Activated naive CD4-positive, alpha-beta T cell treated with anti-CD3 and anti-CD28 coated beads, Interleukin-2, amount 50 U/mL, for 16 hours (primary cell): ENCODE results near the gene TRPM1.
"Not testable (repeated sequence)": the region's sequence is repeated elsewhere in the genome, so short reads cannot be mapped to it uniquely, and the experiment has no call there.

Source experiments
- DNase-seq: peaks from one replicate; pipeline ENCODE4 v3.0.0-alpha.2; 2020

The TRPM1 gene

DNA sequence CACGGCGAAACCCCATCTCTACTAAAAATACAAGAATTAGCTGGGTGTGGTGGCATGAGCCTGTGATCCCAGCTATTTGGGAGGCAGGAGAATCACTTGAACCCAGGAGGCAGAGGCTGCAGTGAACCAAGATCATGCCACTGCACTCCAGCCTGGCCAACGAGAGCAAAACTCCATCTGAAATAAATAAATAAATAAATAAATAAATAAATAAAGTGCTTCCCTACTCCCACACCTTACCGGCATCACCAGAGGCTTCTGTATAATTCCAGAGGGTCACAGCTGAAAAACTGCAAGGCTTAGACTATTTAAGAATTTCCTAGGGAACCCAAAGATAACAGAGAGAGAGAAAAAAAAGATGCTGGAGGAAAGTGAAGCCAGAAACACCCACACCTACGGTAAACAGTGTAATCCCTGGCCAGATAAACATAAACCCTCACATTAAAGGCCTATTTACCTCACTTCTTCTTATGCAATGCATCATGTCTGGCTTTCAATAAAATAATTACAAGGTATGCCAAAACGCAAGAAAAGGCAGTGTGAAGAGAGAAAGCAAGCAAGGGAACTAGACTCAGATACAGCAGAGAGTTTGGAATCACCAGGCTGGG, 15.0 kb upstream of the TRPM1 start:
- DNase-seq = no peak

- DNase-seq = no peak
Measured at GRCh38 chr15:31111091-31111647, 9.6 kb upstream of the TRPM1 start.

DNA sequence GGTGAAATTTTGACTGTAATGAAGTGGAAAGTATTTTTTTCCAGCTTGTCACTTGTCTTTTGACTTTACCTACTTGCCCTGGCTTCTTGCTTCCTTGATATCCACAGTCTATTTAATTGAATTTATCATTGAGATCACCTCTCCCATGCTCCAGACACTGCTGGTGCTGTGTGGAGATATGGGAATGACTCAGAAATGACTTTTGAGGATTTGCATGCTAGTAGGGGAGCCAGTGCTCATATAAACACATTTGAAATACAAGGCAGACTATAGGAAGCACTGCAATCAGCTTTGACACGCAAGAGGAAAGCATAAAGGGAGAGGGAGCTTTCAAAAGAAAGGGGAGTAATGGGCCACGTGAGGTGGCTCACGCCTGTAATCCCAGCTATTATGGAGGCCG, 7.3 kb upstream of the TRPM1 start:
- no peak for DNase-seq

- DNase-seq = no peak
Measured at GRCh38 chr15:31106495-31107300, 5.2 kb upstream of the TRPM1 start.

GRCh38 chr15:31104003-31104402, 2.5 kb upstream of the TRPM1 start:
- DNase-seq = no peak

- no peak for DNase-seq
Measured at GRCh38 chr15:31102374-31103342, 1.1 kb upstream of the TRPM1 start.

DNA sequence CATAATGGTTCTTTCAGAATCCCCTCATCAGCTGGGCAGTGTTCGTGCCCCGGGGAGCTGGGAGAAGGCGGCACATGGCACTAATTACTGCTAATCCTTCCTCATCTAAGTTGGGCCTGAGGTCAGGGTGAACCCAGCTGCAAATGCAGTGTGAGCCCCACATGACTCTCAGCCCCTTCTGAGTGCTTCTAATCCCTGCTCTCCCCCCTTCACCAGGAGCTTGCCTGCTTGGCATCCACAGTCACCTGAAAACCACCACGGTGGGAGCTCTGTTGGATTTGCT, 455 bp upstream of the TRPM1 start:
- no peak for DNase-seq

DNA sequence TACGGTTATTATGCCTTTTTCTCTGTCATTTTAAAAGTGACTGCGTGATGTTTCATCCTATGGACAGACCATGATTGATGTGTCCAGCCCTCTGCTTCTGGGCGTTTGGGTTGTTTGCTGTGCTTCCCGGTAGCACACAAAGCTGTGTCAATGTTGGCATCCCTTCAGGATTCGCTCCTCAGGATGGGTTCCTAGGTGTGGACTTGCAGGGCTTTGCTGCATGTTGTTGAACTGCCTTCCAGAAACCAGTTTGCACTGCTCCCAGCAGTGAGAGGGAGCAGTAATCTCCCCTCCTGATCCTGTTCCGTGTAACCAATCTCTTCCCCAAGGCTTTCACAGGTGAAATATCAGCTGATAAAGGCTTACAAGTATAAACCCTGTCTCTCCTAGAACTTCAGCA, 787 bp downstream of the TRPM1 start:
- DNase-seq = no peak

DNA sequence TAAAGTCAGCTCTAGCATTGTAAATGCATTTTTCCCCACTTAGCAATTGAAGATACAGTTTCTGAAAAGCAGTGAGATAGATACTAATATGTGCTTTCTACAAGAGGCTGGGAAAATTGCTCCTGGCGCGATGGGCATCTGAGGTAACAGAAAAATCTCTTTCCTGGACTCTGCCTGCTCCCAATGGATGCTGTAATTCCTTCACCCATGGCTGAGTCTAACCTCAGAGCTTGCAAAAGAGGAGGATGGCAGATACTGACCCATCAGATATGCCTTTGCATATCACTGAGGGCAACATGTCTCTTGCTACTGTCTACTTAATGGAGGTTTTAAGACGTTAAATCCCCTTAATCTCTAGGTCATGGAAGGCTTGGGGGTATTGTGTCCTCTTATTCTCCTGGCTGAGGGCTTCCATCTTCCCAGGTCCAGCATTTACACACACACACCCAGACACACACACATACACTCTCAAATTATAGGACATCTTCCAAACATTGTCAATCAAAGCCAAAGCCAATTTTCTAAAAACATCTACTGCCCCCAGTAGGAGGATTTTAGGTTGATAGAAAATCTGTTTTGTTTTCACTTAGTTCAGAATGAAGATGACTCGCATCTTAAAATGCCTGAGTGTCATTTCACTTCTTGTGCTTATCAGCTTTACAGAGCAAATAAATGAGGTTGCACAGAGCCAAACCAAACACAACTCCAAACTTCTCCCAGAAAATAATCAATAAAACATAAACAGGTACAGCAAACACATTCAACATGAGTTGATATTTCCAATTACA, 2.4 kb downstream of the TRPM1 start:
- no peak for DNase-seq

DNA sequence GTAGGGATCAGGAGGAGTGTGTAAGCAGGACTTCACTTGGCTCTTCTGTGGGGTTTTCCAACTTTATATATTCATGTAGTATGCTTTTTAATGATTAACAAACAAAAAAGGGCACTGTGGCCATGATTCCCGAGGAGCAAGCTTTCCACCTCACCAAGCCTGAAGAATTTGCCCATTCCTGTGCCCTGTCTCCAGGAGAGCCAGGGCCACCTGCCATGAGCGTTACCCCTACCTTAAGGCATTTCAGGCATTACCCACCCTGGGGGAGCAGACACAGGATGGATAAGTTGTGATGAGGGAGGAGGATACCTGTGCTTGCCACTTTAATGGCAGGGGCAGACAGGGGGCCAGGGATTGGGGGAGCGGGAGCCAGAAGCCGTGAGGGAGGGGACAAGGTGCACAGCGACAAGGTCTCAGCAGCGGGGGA, 3.0 kb downstream of the TRPM1 start:
- DNase-seq = no peak

GRCh38 chr15:31096563-31096962, 5.0 kb downstream of the TRPM1 start:
- DNase-seq = no peak

DNA sequence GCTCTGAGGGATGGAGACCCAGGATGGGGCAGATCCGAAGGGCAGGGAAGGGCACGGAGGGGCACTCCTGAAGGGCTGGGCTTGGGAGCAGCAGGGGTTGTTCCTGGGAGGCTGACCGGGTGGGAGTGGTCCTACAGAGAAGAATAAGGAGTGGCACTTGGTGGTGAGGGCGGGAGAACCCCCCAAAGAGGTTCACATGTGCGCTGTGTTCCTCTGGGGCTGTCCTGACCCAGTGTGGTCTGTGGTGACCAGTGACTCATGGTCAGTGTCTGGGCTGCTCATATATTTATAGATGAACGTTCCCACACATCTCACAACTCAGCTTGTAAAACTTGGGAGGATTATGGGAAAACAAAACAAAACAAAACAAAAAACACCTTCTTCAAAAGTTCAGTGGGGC, 10.0 kb downstream of the TRPM1 start:
- DNase-seq = no peak

DNA sequence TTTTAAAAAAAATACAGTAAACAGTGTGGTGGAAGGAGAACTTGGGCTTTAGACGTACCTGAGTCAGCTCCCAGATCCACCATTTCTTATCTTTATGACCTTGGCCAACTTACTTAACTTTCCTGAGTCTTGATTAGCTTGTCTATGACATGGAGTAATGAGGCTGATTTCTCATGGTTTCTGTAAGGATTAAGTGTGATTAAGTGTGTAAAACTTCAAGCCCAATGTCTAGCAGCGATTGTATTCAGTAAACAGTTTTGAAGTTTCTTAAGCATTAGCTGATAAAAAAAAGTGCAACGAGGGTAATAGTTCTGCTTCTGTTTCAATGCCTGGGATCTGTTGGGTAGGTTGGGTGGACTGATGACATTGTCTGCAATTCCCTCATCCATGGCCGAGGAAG, 10.8 kb downstream of the TRPM1 start:
- no peak for DNase-seq

- DNase-seq = no peak
Measured at GRCh38 chr15:31089368-31090047, 12.0 kb downstream of the TRPM1 start.

DNA sequence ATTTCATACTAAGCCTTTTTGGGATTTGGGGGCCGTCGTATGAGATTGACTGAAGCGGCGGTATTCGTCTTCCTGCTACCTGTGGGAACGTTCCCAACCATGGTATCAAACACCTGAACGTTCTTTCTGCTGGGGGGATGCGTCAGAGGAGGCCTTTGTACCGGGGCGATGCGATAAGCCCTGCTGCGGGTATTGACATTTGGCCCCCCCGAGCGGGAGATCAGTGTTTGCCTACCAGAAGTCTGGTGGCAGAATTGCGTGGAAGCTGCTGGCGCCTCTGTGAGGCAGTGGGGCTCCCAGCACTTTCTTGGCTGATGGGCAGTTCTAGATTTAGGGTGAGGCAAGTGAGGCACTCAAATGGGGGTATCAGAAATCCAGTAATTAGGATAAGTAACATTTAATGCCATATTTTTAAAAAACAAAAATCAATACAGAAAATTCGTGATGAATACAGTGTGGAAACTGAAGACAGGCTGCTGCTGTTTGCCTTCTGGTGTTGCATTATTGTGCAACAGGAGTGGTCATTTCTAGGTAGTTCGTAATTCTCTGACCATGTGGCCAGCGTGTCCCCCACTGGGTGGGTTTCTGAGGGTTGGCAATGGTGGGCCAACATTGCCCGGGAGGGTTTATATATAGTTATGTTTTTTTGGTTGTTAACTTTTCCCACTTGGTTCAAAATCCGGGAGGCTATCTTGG, 12.7 kb downstream of the TRPM1 start:
- no peak for DNase-seq

DNA sequence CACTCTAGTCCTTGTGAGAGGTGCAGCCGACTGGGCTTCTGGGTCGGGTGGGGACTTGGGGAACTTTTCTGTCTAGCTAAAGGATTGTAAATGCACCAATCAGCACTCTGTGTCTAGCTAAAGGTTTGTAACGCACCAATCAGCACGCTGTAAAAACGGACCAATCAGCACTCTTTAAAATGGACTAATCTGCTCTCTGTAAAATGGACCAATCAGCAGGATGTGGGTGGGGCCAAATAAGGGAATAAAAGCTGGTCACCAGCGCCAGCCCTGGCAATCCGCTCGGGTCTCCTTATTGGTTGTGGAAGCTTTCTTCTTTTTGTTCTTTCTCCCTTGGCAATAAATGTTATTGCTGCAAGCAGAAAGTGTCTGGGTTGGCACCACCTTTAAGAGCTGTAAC, 13.5 kb downstream of the TRPM1 start:
- DNase-seq = not testable (repeated sequence)

DNA sequence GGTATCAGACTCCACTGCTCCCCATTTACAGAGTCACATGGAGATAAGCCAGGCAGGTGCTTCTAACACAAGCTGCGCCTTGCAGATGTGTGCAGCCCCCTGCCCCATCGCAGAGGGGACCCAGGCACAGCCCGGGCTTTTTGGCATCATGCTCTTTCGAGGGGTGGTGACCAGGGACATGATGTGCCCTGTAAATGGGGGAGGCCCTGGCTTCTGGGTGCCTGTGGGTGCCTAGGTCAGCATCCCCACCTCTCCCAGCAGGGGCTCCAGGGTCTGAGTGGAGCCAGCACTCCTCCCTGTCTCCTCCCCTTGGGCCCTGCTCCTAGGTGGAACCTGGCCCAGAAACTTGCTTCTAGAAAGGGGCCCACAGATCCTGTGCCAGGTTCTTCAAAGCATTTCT, 15.2 kb downstream of the TRPM1 start:
- DNase-seq = no peak

DNA sequence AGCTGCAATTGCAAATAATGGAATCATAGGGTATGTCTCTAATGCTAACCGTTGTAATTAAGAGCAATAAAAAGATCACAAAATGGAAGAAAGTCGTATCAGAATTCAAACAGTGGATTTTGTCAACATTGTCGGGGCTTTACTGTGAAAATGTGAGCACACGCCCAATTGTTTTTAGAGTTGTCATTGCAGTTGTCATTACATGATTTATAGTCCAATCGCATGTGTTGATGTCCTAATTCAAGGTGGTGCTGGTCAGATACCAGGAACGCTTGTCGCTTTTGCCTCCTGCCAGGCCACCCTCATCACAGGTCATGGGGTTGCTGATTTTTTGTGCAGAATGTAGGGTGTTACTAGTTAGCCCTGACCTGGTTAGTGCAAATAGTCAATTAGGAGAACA, 16.2 kb downstream of the TRPM1 start:
- DNase-seq = no peak

- DNase-seq = no peak
Measured at GRCh38 chr15:31084176-31084575, 17.3 kb downstream of the TRPM1 start.

- no peak for DNase-seq
Measured at GRCh38 chr15:31083370-31083780, 18.1 kb downstream of the TRPM1 start.

GRCh38 chr15:31082771-31083369, 18.7 kb downstream of the TRPM1 start:
- DNase-seq = no peak
